Measurements from ENCODE around the gene TRIM54.

TRIM54 gene

DNA sequence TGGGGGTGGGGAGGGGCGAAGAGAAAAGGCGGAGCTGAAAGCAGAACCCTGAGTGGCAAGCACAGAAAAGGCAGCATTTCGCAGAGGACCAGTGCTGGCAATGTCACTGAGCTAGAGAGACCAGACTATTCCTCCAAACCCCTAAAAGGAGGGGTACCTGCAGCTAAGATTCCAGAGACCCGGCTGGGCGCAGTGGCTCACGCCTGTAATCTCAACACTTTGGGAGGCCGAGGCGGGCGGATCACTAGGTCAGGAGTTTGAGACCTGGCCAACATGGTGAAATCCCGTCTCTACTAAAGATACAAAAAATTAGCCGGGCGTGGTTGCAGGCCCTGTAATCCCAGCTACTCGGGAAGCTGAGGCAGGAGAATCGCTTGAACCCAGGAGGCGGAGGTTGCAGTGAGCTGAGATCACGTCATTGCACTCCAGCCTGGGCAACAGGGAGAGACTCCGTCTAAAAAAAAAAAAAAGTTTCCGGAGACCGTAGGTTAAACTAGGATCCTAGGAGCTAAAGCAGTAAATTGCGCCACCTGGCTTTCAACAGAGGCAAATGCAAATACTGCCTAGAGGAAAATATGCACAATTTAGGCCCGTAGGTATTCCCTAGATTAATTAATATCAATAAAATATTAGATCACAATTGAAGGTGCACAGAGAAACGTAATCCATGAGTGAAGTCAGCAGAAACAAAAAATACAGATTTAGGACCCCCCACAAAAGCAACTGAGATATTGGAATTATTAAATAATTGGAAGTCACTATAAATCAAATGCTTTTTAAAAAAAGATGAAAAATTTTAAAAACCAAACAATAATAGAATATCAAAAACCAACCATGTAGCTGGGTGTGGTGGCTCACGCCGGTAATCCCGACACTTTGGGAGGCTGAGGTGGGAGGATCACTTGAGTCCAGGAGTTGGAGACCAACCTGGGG lies 21.1 kb downstream of the TRIM54 start:
- peak; percentile 65 for DNase-seq (ENCODE audit: low read depth, low spot score)
- H3K9me3 ChIP-seq (ENCODE audit: insufficient read depth, low read length) = no peaks in the 10 kb centered on the region
- TF ChIP-seq YY1 (IDR thresholded peaks at IDR 0.05; ENCODE audit: insufficient read depth, insufficient read length) = no peak
- no peak for TF ChIP-seq ZNF274 (IDR thresholded peaks at IDR 0.05; ENCODE audit: low read depth, low read length)
- no peak for TF ChIP-seq SUZ12 (IDR thresholded peaks at IDR 0.05; ENCODE audit: extremely low read depth, insufficient read depth, insufficient read length)
- H3K4me3 ChIP-seq (ENCODE audit: insufficient read length, low read depth) = no peak overlapping the region
- no peaks in the 10 kb centered on the region for H3K27me3 ChIP-seq (ENCODE audit: insufficient read depth, insufficient read length)
- peaks cover 14% of the 10 kb centered on the region for H3K36me3 ChIP-seq (ENCODE audit: insufficient read depth, insufficient read length, low read length)
- no peak overlapping the region for H3K9ac ChIP-seq (ENCODE audit: insufficient read length, low read depth)
- no peaks in the 10 kb centered on the region for H3K4me1 ChIP-seq (ENCODE audit: insufficient read depth, insufficient read length)

DNA sequence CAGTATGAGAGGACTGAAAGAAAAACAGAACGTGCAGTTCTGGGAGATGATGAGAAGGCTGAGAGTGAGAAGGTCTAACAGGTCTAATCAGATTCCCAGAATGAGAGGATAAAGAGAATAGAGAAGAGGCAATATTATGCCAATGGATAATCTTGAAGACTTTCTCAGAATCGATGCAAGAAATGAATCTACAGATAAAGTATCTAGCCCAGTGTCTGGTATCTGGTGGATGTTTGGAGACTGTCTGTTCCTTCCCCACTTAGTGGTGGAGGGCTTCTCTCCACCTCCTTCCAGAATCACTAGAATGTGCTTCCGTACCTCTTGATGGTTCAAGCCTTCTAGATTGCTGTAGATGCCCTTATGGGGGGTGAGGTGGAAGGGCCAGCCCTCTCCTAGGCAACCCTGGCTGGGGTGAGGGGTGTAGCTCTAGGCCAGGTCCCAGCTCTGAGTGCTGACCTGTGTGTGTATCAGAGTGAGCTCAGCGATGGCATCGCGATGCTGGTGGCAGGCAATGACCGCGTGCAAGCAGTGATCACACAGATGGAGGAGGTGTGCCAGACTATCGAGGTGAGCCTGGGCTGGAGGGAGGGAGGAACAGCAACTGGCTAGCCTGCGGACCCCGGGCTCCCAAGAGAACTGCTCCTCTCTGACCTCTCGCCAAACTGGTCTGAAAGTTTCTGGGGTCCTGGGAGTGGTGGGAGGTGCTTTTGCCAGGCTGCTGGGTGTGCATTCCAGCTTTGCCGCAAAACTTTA lies 22.4 kb downstream of the TRIM54 start:
- no peaks in the 10 kb centered on the region for H3K4me1 ChIP-seq (ENCODE audit: insufficient read depth, insufficient read length)
- no peak for DNase-seq (ENCODE audit: low read depth, low spot score)
- TF ChIP-seq ZNF274 (IDR thresholded peaks at IDR 0.05; ENCODE audit: low read depth, low read length) = no peak
- TF ChIP-seq SUZ12 (IDR thresholded peaks at IDR 0.05; ENCODE audit: extremely low read depth, insufficient read depth, insufficient read length) = no peak
- TF ChIP-seq YY1 (IDR thresholded peaks at IDR 0.05; ENCODE audit: insufficient read depth, insufficient read length) = no peak
- H3K27me3 ChIP-seq (ENCODE audit: insufficient read depth, insufficient read length) = no peaks in the 10 kb centered on the region
- H3K9ac ChIP-seq (ENCODE audit: insufficient read length, low read depth) = no peak overlapping the region
- H3K9me3 ChIP-seq (ENCODE audit: insufficient read depth, low read length) = no peaks in the 10 kb centered on the region
- H3K36me3 ChIP-seq (ENCODE audit: insufficient read depth, insufficient read length, low read length) = peaks cover 23% of the 10 kb centered on the region
- no peak overlapping the region for H3K4me3 ChIP-seq (ENCODE audit: insufficient read length, low read depth)

DNA sequence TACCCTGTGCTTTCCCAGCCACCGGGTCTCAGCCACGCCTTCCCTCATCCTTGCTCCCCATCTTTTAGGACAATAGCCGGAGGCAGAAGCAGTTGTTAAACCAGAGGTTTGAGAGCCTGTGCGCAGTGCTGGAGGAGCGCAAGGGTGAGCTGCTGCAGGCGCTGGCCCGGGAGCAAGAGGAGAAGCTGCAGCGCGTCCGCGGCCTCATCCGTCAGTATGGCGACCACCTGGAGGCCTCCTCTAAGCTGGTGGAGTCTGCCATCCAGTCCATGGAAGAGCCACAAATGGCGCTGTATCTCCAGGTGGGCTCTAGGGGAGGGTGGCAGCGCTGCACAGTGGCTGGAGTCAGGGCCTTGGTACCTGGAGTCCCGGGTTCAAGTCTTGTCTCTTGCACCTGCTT lies 23.3 kb downstream of the TRIM54 start:
- Histone ChIP-seq H3K9ac (ENCODE audit: insufficient read length, low read depth) (no peak overlapping the region), H3K9me3 (ENCODE audit: insufficient read depth, low read length) (no peaks in the 10 kb centered on the region), H3K4me3 (ENCODE audit: insufficient read length, low read depth) (no peak overlapping the region), H3K27me3 (ENCODE audit: insufficient read depth, insufficient read length) (no peaks in the 10 kb centered on the region), H3K36me3 (ENCODE audit: insufficient read depth, insufficient read length, low read length) (peaks cover 27% of the 10 kb centered on the region), H3K4me1 (ENCODE audit: insufficient read depth, insufficient read length) (no peaks in the 10 kb centered on the region)
- TF ChIP-seq ZNF274 (IDR thresholded peaks at IDR 0.05; ENCODE audit: low read depth, low read length) (no peak), YY1 (IDR thresholded peaks at IDR 0.05; ENCODE audit: insufficient read depth, insufficient read length) (no peak), SUZ12 (IDR thresholded peaks at IDR 0.05; ENCODE audit: extremely low read depth, insufficient read depth, insufficient read length) (no peak)
- DNase-seq (ENCODE audit: low read depth, low spot score) = no peak

DNA sequence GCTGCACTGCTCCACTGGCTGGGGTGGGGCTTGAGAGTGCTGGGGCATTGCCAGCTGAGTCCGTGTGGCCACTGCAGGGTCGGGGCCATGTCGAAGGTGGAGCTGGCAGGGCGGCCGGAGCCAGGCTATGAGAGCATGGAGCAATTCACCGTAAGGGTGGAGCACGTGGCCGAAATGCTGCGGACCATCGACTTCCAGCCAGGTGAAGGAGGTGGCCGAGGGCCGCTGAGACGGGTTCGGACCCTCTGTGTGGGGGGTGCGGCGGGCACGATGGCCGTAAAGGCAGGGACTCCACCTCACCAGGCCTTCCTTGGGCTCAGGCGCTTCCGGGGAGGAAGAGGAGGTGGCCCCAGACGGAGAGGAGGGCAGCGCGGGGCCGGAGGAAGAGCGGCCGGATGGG lies 23.9 kb downstream of the TRIM54 start:
- H3K4me3 ChIP-seq (ENCODE audit: insufficient read length, low read depth) = no peak overlapping the region
- H3K4me1 ChIP-seq (ENCODE audit: insufficient read depth, insufficient read length) = no peaks in the 10 kb centered on the region
- no peak for DNase-seq (ENCODE audit: low read depth, low spot score)
- TF ChIP-seq SUZ12 (IDR thresholded peaks at IDR 0.05; ENCODE audit: extremely low read depth, insufficient read depth, insufficient read length) (no peak), YY1 (IDR thresholded peaks at IDR 0.05; ENCODE audit: insufficient read depth, insufficient read length) (no peak), ZNF274 (IDR thresholded peaks at IDR 0.05; ENCODE audit: low read depth, low read length) (no peak)
- H3K27me3 ChIP-seq (ENCODE audit: insufficient read depth, insufficient read length) = no peaks in the 10 kb centered on the region
- H3K9me3 ChIP-seq (ENCODE audit: insufficient read depth, low read length) = no peaks in the 10 kb centered on the region
- H3K36me3 ChIP-seq (ENCODE audit: insufficient read depth, insufficient read length, low read length) = peaks cover 27% of the 10 kb centered on the region
- H3K9ac ChIP-seq (ENCODE audit: insufficient read length, low read depth) = no peak overlapping the region

DNA sequence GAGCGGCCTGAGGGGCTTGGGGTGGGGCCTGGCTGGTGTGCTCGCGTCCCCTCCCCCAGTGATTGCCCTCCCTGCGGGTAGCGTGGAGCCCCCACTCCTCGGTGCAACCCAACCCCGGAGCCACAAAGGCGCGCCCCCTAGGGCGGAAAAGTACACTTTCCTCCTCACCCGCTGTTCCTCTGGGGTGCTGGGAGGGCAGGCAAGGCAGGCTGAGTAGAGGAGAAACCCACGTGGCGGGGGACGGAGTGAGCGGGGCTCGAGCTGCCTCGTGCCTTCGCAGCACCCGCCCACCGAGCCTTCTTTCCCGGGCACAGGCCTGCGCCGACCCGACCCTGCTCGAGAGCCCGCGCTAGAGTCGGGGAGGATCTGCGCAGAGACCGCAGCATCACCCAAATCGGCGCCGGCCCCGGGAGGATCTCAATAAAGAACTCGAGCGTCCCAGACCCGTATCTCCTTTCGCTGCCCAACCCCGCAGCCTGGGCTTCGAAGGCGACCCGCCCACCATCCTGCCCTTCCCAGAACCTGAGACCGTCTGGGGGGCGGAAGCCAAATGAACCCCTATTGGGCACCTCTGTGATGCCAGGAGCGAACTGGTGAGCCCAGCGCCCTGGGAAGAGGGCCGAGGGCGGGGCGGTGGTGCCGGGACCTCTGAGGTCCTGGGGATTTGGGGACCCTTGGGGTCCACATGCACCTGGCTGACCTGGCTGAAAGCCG lies 24.5 kb downstream of the TRIM54 start:
- no peaks in the 10 kb centered on the region for H3K9me3 ChIP-seq (ENCODE audit: insufficient read depth, low read length)
- TF ChIP-seq YY1 (IDR thresholded peaks at IDR 0.05; ENCODE audit: insufficient read depth, insufficient read length) = no peak
- no peaks in the 10 kb centered on the region for H3K4me1 ChIP-seq (ENCODE audit: insufficient read depth, insufficient read length)
- H3K27me3 ChIP-seq (ENCODE audit: insufficient read depth, insufficient read length) = no peaks in the 10 kb centered on the region
- DNase-seq (ENCODE audit: low read depth, low spot score) = no peak
- H3K4me3 ChIP-seq (ENCODE audit: insufficient read length, low read depth) = no peak overlapping the region
- H3K9ac ChIP-seq (ENCODE audit: insufficient read length, low read depth) = no peak overlapping the region
- H3K36me3 ChIP-seq (ENCODE audit: insufficient read depth, insufficient read length, low read length) = peaks cover 33% of the 10 kb centered on the region

DNA sequence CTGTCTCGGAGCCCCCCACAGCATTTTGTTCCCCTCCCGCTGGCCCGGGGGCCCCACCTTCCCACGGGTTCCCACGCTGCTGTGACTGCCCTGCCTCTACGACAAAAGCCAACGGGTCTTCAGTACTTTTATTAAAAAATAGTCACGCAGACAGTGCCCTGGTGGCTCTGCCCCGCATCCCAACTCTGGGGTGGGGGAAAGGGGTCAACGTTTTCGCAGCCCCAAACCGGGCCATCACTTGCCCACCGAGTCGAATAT lies 25.0 kb downstream of the TRIM54 start:
- TF ChIP-seq SUZ12 (IDR thresholded peaks at IDR 0.05; ENCODE audit: extremely low read depth, insufficient read depth, insufficient read length) (no peak), ZNF274 (IDR thresholded peaks at IDR 0.05; ENCODE audit: low read depth, low read length) (no peak), YY1 (IDR thresholded peaks at IDR 0.05; ENCODE audit: insufficient read depth, insufficient read length) (no peak)
- no peak overlapping the region for H3K9ac ChIP-seq (ENCODE audit: insufficient read length, low read depth)
- H3K9me3 ChIP-seq (ENCODE audit: insufficient read depth, low read length) = no peaks in the 10 kb centered on the region
- H3K36me3 ChIP-seq (ENCODE audit: insufficient read depth, insufficient read length, low read length) = peaks cover 37% of the 10 kb centered on the region
- H3K4me1 ChIP-seq (ENCODE audit: insufficient read depth, insufficient read length) = no peaks in the 10 kb centered on the region
- H3K27me3 ChIP-seq (ENCODE audit: insufficient read depth, insufficient read length) = no peaks in the 10 kb centered on the region
- DNase-seq (ENCODE audit: low read depth, low spot score) = no peak
- H3K4me3 ChIP-seq (ENCODE audit: insufficient read length, low read depth) = no peak overlapping the region

All from NT2/D1 (cell line).